Left colon (tissue), 2 donors: ENCODE measurements around the gene THSD1. TPM values are rescaled to one million over a fixed set of nuclear protein-coding genes. Genes with fewer than 3 reads are reported as not detected.

ENCODE experiments used
- ATAC-seq: fragments of 200-7000 bp; cut with Tn5 transposase; one replicate; pipeline ENCODE4 v1.9.1; 2020; ENCODE audit warnings: mild to moderate bottlenecking, moderate library complexity
- DNase-seq, 2 donors: peaks; one replicate each; pipeline ENCODE4 v3.0.0-alpha.2; 2020
- intact Hi-C, 2 donors: fragments of 100-400 bp; cut with DNase I in 1 of 2; cut with micrococcal nuclease in 1 of 2; formaldehyde crosslinking; loops; one replicate each; pipeline versions ENCODE4 v1.11.2 to v1.14.0; 2022; cut with DNase I, micrococcal nuclease
- long read RNA-seq: library from polyadenylated mRNA; unstranded; transcript quantifications from one replicate; pipeline ENCODE4 v2.0.0, GENCODE V29; 2021
- total RNA-seq, 2 donors: library from RNA; stranded (reverse); fragmentation: NEBNext Ultra II Directional; extraction: Animal tissue kit (Norgen Biotek cat#: 25700); gene quantifications; one replicate each; pipeline ENCODE4 v1.2.1, GENCODE V29; 2021
- donor health status: DM: no; HTN: no; CAD: no.
- donor health status: DM: yes; HTN: yes; CAD: no.

The THSD1 gene, protein sequence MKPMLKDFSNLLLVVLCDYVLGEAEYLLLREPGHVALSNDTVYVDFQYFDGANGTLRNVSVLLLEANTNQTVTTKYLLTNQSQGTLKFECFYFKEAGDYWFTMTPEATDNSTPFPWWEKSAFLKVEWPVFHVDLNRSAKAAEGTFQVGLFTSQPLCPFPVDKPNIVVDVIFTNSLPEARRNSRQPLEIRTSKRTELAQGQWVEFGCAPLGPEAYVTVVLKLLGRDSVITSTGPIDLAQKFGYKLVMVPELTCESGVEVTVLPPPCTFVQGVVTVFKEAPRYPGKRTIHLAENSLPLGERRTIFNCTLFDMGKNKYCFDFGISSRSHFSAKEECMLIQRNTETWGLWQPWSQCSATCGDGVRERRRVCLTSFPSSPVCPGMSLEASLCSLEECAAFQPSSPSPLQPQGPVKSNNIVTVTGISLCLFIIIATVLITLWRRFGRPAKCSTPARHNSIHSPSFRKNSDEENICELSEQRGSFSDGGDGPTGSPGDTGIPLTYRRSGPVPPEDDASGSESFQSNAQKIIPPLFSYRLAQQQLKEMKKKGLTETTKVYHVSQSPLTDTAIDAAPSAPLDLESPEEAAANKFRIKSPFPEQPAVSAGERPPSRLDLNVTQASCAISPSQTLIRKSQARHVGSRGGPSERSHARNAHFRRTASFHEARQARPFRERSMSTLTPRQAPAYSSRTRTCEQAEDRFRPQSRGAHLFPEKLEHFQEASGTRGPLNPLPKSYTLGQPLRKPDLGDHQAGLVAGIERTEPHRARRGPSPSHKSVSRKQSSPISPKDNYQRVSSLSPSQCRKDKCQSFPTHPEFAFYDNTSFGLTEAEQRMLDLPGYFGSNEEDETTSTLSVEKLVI
- total RNA-seq = 1 to 10 TPM; 1.2 TPM
- long read RNA-seq, partial matches to known transcripts = 0 of 5 reads
- long read RNA-seq, other reads (novel, unspliced or antisense) = 2 of 5 reads

DNA sequence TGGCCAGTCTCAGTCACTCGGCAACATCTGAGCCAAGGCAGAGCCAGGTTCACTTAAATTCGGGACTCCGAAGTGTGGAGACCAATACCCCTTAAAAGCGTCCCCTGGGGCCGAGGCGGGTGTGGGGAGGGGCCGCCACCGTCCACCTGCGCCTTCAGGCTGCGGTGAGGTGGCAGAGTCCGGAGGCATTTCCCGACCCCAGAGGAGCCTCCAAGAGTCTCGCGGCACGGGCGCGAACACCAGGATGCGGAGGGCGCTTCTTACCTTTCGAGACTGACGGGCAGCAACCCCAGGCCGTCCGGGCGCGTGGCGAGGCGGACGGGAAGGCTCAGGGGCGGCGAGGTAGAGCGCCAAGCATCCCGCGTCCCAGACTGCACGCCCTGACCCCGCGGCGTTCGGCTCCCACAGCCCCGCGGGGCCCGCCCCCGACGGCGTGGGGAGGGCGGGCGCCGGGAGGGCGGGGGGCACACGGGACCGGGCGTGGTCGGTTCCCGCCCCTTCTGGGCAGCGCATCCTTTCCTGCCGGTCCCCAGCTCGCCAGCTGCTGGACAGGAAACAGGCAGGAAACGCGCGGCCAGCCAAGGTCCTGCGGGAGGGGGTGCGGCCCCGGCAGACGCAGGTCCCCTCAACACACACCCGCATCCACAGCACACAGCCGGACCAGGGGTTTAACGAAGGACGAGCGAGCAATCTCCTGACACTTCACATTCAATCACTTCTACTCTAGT lies at the start of gene THSD1:
Gene THSD1 (minus strand): TSS at position 406 of the 728 bp plus-strand sequence. CDS start 3,572 bp downstream, outside the sequence.
- peak; percentile 70 for ATAC-seq
- peak in 1 of 2 donors; percentile 36 for DNase-seq
- intact Hi-C loops = no loop called here

DNA sequence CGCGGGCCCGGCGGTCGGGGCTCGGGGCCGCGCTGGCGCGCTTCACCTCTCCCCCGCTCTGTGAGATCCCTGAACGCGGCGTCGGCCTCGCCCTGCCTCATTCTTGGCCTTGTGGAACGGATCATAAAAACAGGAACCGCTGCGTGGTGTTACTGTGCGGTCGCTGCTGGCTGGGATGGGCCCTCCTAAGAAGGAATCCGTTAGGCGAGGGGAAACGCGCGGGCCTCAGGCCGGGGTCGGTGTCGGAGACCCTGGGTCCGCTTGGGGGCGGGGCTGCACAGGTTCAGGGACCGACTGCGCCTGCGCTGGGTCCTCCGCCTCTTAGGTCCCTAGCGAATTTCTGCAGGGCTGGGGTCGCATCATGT lies 49.7 kb upstream of the THSD1 start:
- ATAC-seq (peak; percentile 65), DNase-seq (peak; percentile 59 to 84)
- intact Hi-C loops = loop anchor here in 1 of 2 donors (10.0 kb wide), 1 partner anchor 199 kb away; the partner anchor contains the start of gene SUGT1

DNA sequence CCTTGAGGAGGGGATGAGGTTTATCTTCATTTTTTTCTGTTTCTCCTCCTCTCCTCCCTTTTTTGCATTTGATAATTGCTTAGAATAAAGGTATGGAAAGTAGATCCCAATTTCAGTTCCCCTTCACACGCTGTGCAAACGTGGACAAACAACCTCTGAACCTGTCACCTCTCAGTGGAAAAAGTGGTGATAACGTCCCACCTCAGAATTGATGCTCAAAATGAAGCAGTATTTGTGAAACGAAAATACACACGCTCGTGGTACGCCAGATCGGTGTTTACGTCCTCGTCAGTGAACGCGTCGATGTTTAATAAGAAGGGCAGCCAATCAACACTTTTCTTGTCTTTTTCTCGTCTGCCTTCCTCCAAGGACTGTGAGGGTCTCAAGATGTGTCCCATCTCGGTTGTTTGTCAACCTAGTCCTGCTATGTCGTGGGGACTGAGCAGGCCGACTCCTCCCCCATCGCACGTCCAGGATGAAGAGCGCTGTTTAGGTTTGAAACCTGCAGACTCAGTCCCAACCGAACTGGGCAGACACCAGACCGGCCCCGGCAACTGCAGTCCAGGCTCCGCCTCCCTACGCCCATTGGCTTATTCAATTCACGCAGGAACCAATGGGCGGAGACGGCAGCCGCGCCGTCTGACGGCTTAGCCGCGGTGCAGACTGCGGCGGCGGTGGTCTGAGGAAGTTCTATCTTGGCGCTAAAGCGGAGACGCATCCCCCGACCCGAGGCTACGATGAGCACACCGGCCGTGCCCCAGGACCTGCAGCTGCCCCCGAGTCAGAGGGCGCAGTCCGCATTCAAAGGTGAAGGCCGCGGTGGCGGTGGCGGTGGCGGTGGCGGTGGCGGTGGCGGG lies 49.1 kb upstream of the THSD1 start, which contains the start of gene CKAP2:
Gene CKAP2 (plus strand): TSS at position 659 of the 857 bp plus-strand sequence. CDS start 79 bp downstream, at position 738.
- peak; percentile 87 for ATAC-seq
- peak; percentile 97 for DNase-seq
- intact Hi-C loops = loop anchor here in 1 of 2 donors (10.0 kb wide), 1 partner anchor 200 kb away; the partner anchor contains the start of gene SUGT1

DNA sequence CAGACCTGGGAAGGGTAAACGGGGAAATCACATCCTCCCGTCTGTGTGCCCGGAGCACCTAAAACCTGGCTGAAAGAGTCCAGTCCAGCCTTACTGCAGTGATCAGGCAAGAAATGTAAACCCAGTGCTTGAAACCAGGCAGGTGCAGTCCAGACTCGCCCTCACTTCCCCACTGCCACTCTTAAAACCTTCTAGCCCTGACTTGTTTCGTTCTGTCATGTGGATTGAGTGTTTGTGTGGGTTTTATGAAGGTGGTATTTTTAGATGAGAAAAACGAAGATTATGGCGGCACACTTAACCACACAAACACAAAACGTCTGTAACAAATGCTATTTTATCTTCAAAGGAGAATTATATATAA lies 48.5 kb upstream of the THSD1 start:
- ATAC-seq (no peak), DNase-seq (peak; percentile 25 to 42)
- intact Hi-C loops = loop anchor here in 1 of 2 donors (10.0 kb wide), 1 partner anchor 200 kb away; the partner anchor contains the start of gene SUGT1

DNA sequence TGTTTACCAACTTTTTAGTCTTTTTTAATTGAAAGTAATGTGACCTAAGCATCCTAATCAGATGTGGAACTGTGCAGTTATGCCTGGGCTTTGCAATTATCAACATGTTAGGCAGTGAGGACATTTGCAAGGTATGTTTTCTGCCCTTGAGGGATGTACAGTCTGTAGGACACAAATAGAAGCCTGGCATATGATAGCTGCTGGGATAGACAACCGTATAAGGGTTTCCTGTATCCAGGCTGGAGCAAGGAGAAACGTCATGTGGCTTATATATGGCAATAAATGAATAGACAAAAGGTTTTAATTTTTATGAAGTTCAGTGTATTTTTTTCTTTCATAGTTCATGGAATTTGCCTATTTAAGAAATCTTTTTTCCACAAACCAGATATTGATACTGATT lies 46.5 kb upstream of the THSD1 start:
- ATAC-seq = no peak

DNA sequence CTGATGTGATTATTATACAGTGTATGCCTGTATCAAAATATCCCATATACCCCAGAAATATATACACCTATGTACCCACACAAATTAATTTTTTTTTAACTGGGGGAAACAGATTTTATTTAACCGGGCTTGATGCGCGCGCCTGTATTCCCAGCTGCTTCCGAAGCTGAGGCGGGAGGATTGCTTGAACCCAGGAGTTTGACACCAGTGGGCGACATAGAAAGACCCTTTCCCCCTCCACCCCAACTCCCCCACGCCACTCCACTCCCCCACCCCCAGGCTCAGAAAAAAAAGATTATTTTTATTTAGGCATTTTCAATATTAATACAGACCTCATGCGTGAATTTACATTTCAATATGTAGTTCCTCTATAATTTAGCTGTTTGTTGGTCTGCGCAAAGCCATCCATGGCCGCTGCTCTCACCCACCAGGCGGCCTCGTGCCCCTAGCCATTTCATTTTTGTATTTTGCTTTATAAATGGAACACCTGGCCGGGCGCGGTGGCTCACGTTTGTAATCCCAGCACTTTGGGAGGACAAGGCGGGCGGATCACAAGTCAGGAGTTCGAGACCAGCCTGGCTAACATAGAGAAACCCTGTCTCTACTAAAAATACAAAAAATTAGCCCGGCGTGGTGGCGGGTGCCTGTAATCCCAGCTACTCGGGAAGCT lies 45.3 kb upstream of the THSD1 start:
- DNase-seq (no peak), ATAC-seq (no peak)
- intact Hi-C loops = loop anchor here in 1 of 2 donors (10.0 kb wide), 1 partner anchor 204 kb away; the partner anchor contains the start of gene SUGT1

More for the DNA sequence above, 46.5 kb upstream of the THSD1 start:
- intact Hi-C loops = loop anchor here in 1 of 2 donors (10.0 kb wide), 1 partner anchor 202 kb away; the partner anchor contains the start of gene SUGT1
- no peak for DNase-seq

DNA sequence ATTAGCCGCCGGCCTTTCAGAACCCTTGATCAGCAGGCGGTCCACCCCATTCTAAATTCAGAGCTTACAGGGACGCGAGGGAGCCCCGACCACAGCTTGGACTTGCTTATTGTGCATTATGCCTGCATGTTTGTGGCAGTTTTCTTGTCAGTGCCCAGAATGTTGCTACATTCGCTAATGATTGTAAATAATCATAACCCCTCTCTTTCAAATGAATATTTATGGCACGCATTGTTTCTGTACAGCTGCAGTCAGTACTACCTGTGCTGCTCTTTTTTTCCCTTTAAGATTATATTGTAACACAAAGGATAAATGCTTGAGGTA lies 44.8 kb upstream of the THSD1 start:
- ATAC-seq (no peak), DNase-seq (no peak)
- intact Hi-C loops = loop anchor here in 1 of 2 donors (10.0 kb wide), 1 partner anchor 204 kb away; the partner anchor contains the start of gene SUGT1

DNA sequence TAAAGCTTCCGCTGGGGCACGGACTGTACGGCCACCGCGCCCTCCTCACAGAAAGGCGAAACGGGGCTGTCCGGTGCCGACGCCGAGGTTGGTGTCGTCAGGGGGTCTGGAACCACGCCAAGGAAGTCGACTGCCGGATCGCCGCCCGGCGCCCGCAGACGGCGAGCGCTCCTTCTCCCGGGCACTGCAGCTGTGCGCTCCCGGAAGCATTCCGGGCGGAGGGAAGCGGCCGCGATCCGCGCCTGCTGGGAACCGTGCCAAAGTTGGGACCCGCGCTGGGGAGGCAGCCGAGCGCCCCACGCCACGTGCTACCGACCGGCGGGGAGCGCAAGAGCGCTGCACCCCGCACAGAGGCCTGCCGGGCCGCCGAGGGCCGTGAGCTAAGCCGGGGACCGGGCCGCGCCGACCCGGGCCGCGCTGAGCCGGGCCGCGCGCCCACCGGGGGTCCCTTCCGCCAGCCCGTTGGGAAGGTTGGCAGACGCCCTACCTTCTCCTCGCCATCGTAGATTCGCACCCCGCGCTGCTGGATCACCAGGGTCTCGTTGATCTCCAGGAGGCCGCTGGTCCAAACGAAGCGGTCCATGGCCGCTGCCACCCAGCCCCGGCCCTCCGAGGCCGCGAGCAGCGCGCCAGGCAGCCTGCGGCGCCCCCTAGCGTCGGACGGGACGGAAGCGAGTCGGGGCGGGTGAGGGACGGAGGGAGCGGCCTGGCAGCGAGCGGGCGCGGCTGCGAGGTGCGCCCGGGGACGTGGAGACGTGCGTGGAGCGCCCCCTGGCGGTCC lies 44.2 kb upstream of the THSD1 start, which contains the start of gene VPS36:
Gene VPS36 (minus strand): TSS at position 623 of the 781 bp plus-strand sequence. CDS start 40 bp downstream, at position 583.
- intact Hi-C loops = loop anchor here in 1 of 2 donors (10.0 kb wide), 1 partner anchor 205 kb away; the partner anchor contains the start of gene SUGT1
- DNase-seq (peak; percentile 91 to 99), ATAC-seq (peak; percentile 78)

DNA sequence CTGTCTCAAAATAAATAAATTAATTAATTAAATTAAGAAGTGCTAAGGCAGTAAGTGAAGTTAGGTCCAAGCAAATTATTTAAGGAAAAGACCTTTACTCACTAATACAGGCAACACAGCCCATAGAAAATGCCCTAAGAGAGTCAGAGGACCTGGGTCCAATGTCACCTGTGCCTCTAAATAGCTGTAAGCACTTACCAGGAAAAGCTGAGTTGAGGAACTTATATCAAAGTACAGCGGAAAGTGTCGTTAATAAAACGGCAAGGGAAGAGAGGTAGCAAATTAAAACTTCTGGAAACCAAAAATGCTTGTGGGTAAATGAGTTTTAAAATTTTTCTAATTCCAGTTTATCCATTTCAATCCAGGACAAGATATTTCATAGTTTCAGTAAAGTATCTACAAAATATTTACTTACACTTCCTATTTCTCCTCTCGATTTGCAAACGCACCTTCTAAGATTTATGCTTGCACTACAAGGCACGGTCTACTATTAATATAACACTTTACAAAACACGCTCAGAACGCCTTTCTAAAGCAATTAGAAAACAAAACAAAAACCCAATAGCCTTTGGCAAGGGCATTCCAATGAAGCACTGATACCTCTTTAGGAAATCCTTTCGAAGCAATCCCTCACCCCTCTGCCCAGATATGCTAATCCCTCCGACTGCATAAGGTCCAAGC lies 43.5 kb upstream of the THSD1 start:
- intact Hi-C loops = loop anchor here in 1 of 2 donors (10.0 kb wide), 1 partner anchor 205 kb away; the partner anchor contains the start of gene SUGT1
- peak; percentile 43 for ATAC-seq
- no peak for DNase-seq

DNA sequence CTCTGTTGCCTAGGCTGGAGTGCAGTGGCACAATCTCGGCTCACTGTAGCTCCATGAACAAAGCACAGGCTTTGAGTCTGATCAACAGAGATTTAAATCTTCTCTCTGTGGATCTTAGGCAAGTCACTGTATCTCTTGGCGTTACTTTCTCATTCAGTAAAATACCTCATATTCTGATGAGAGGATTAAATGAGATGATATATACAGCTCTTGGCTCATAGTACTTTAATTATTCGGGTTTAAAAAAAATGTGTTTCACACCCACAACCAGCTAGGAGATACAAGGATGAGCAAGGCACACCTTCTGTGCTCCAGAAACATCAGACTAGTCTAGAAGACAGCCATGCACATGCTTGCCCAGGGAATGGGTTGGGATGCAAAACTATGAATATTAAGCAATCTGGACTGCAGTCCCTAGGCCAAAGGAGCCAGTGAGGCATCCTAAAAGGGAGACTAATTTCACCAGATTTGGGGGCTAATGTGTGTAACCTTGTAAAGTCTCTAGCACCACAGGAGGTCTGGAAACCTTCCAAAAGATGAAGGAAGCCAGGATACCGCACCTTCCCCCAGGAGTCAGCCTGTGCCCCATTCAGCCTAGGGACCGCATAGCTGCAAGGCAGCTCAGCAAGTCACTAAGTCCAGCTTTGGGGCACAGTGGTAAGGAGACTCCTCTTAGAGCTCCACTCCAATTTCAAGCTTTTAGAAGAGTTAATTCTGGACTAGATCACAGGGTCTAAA lies 42.0 kb upstream of the THSD1 start:
- ATAC-seq = no peak
- no peak for DNase-seq
- intact Hi-C loops = no loop called here

DNA sequence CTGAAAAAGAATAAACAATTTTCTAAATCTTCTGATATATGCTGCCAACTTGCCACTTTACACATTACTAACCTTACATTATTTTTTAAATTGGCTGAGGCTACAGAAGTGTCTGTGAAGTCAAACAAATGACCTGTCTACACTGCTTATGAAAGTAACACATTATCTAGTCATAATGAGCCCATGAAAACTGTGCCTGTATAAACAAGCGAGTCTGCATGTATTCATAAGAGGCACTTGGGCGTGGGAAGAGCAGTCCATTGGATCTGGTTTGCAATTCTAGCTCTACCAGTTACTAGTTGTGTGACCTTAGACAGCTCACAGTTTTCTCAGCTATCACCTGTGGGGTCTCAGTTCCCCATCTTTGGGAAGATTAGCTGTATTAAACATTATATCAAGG lies 41.4 kb upstream of the THSD1 start:
- ATAC-seq = no peak
- intact Hi-C loops = no loop called here
- no peak for DNase-seq

DNA sequence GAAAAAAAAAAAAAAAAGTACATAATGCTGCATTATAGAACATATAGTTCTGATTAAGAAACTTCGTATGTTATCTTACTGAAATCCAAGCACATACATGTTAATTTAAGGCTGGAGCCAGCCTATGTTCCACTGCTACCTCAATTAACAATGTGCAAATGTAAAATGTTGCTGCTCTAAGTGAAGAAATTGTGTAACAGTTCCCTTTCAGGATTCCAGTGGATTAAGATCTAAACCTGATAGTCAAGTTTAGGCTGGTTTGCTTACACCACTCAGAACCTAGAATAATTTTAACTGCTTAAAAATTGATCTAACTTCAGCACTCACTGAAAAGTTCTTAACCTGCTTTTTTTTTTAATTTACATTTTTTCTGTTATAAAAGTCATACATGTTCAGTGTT lies 40.3 kb upstream of the THSD1 start:
- ATAC-seq = no peak
- intact Hi-C loops = no loop called here
- DNase-seq = no peak

DNA sequence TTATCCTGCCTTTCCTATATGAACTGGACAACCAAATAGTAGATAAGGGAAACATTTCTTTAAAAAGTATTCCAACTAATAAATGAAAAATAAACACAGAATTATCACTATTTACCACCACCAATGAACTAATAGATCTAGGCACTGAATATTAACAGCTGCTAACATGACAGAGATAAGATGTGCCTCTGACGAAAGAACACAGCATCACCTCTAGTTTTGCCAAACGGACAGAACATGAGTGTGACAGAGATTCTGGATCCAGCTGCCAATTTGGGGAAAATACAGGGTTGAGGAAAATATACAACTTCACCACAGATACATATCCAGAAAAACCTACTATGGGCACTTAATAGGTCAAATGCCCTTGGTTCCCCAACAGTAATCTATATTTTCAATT lies 26.5 kb upstream of the THSD1 start:
- intact Hi-C loops = no loop called here
- DNase-seq (no peak), ATAC-seq (no peak)

DNA sequence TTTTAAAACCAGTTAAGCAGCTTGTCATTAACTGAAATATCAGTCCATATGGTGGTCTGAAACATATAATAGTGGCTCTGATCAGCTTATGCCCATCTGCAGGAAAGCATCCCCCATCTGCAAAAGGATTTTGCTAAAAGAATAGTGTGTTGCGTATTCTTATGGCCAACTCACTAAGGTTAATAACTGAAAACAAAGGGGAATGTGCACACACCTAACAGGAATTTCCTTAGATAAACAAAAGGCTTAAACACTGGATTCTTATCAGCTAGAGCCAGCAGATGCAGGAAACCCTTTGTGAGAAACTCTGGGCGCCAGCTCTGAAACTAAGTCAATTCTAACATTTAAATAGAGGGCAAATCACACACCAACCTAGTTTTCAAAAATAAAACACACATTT lies 22.3 kb upstream of the THSD1 start:
- ATAC-seq (peak; percentile 73), DNase-seq (no peak)
- intact Hi-C loops = no loop called here

DNA sequence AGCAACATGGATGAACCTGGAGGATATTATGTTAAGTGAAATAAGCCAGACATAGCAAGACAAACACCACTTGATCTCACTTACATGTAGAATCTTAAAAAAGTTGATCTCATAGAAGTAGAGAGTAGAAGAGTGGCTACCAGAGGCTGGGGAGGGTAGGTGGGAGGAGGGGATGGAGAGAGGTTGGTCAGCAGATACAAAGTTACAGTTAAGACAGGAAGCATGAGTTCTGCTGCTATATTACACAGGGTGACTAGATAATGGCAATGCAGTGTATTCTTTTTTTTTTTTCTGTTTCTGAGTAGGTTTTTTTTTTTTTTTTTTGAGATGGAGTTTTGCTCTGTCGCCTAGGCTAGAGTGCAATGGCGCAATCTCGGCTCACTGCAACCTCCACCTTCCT lies 15.2 kb upstream of the THSD1 start:
- no peak for DNase-seq
- ATAC-seq = no peak
- intact Hi-C loops = no loop called here
